Middle frontal gyrus (tissue), 1 donor: Measurements from ENCODE around the gene MFGE8.

ENCODE experiments used
- DNase-seq: peaks from one replicate; pipeline ENCODE4 v3.0.0-alpha.2; 2015; ENCODE audit warnings: low spot score; ENCODE audit errors: extremely low spot score

MFGE8 gene

GRCh38 chr15:88874684-88875083, 38.5 kb downstream of the MFGE8 start:
- DNase-seq: no peak

DNA sequence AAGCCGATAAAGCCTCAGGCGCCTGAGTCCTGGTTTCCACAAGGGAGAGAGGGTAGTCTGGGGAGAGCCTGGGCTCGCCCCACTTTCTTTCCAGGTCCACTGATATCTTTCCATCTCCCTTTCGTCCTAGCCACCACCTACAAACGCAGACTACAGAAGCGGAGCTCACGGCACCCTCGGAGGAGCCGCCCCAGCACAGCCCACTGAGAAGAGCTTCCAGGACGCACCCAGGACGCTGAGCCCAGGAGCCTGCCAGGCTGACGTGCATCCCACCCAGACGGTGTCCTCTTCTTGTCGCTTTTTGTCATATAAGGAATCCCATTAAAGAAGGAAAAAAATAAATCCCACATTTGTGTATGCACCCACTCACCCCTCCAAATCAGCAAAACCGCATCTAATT, 38.9 kb downstream of the MFGE8 start:
- DNase-seq: no peak

- DNase-seq: no peak
Observed at GRCh38 chr15:88873786-88874185, 39.4 kb downstream of the MFGE8 start.

- no peak for DNase-seq
Observed at GRCh38 chr15:88872706-88873105, 40.5 kb downstream of the MFGE8 start.

DNA sequence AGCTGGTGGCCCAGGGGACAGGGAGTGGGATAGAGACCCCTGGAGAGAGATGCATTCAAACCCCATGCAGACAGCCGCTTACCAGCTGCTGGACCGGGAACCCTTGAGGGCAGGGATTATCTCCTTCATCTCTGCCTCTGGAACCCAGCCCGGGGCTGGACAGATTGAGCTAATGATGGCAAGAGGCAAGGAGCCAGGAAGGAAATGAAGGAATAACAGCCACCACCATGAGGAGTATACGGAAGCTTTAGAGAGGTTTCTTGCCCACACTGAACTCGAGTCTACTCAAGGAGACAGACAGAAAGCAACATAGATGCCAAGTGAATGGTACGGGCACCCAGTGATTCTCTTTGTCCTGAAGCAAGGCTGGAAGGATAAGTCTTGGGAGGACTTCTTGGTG, 41.1 kb downstream of the MFGE8 start:
- no peak for DNase-seq

DNA sequence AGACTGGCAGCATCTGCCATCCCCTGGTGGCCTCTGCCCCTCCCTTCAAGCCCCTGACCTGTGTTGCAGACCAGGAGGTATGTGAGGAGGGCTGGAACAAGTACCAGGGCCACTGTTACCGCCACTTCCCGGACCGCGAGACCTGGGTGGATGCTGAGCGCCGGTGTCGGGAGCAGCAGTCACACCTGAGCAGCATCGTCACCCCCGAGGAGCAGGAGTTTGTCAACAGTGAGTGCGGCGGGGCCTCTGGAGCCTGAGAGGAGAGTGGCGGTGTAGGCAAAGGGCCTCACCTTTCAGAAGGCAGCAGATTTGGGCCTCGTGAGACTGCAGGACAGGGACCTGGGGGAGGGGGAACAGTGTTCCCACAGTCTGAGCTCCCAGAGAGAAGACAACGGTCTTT, 41.9 kb downstream of the MFGE8 start:
- no peak for DNase-seq

- no peak for DNase-seq
Observed at GRCh38 chr15:88866295-88866881, 46.8 kb downstream of the MFGE8 start.

- no peak for DNase-seq
Observed at GRCh38 chr15:88865498-88866099, 47.6 kb downstream of the MFGE8 start.

DNA sequence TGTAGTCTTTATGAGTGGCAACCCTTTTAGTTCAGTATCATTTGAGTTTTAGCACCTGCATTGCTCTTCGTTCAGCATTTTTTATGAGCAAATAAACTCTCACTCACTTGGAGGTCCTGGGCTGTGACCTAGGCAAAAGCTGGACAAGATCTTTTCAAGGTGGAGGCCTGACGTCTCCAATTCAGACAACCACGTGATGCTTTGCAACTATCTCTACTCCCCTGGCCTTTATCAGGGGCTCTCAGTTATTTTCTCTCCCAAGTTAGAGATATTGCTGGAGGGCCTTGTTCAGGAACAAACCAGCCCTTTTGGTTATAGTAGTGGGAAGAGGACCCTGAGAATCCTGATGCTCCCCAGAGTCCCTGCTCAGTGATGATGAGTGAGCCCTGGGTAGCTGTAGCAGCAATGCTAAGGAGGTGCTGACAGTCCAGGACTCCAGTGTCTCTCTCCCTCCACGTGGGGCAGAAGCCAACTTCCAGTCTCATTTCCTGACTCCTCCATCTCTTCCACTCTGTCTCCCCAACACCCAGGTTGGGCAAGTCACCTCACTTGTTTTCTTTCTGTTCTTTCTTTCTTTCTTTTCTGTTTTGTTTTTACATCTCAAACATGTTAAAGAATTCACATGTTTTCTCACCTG, 48.2 kb downstream of the MFGE8 start:
- DNase-seq: no peak

GRCh38 chr15:88863412-88863811, 49.8 kb downstream of the MFGE8 start:
- no peak for DNase-seq

DNA sequence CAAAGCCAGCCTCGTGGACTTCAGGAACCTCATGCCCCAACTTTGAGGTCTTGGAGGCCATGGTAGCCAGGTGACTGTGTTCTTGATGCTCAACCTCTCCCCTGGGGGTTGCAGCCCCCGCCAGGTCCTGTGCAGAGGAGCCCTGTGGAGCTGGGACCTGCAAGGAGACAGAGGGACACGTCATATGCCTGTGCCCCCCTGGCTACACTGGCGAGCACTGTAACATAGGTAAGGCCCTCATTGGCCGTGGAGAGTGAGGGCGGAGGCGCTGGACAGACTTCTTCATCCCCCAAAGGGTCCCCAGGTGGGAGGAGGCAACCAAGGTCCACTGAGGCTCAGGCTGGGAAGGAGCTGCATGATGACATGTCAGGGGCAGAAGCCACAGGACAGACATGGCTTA, 53.0 kb downstream of the MFGE8 start:
- DNase-seq: no peak

DNA sequence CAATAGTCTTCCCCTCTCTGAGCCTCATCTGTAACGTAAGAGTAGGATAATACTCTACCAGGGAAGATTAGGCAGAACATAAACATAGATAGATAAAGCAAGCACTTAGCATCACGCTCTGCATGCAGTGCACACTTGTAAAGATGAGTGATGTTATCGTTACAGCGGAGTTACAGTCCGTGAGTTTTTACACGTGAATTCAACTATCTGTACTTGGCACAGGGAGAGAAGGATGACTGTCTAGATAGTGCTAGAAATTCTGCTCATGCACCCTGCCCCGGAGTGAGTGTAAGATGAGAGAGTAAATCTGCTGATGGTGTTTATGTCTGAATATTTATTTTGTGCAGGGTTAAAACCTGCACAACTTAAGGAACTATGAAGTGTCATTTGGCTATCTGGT, 53.6 kb downstream of the MFGE8 start:
- no peak for DNase-seq

DNA sequence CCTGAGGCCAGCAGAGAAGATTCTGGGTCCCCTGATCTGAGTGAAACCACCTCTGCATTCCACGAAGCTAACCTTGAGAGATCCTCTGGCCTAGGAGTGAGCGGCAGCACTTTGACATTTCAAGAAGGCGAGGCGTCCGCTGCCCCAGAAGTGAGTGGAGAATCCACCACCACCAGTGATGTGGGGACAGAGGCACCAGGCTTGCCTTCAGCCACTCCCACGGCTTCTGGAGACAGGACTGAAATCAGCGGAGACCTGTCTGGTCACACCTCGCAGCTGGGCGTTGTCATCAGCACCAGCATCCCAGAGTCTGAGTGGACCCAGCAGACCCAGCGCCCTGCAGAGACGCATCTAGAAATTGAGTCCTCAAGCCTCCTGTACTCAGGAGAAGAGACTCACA, 54.2 kb downstream of the MFGE8 start:
- DNase-seq: no peak

DNA sequence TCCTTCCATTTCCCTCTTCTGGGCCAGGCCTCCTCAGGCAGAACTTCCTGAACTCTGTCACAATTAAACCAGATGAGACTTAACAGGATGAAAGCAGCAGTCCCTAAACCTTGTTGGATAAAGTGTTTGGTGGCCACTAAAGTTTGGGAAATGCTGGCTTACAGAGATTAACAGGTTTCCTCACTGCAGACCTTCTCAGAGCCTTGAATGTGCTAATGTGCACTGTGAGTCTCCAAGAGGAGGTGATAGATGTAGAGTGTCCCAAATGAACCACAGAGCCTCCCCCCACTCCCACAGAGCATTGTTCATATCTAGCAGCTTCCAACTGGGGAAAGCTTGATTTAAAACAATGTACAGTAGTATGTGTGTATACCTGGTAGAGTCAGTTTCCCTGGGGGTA, 60.7 kb downstream of the MFGE8 start:
- DNase-seq: no peak

DNA sequence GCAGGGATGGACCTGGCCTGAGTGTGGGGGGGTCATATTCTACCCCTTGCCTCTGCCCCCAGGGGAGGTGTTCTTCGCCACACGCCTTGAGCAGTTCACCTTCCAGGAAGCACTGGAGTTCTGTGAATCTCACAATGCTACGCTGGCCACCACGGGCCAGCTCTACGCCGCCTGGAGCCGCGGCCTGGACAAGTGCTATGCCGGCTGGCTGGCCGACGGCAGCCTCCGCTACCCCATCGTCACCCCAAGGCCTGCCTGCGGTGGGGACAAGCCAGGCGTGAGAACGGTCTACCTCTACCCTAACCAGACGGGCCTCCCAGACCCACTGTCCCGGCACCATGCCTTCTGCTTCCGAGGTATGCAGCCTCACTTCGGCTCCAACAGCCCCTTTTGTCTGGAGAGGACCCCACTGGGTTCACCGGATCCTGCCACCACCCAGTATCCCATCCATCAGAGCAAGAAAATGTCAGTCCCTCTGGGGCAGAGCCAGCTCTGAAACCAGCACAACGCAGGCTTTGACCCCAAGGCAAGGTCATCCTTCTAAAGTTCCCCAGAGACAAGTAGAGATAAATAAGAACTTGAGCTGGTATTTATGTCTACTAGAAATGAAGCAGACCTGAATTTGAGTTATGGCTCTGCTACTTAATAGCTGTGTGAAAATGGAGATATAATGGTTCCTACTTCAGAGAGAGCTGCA, 63.7 kb downstream of the MFGE8 start:
- DNase-seq: no peak
